ENCODE results near the gene PUSL1.

Gene PUSL1

GRCh38 chr1:1324084-1324523, 15.7 kb downstream of the PUSL1 start:
- Histone ChIP-seq H3K4me1 (no peaks in the 10 kb centered on the region; the same call in 1 of the 2 replicates), H3K36me3 (peaks cover 34% of the 10 kb centered on the region)
- no peak for TF ChIP-seq CTCF (IDR thresholded peaks at IDR 0.05; ENCODE audit: low read depth, low read length)

GRCh38 chr1:1324524-1325287, 16.3 kb downstream of the PUSL1 start, which contains the start of the genes CPTP and INTS11:
CPTP (plus strand) TSS chr1:1324802; CDS start chr1:1326911, 2,109 bp downstream.
INTS11 (minus strand) TSS chr1:1324660; CDS start chr1:1324608, 52 bp downstream.
- peak; percentile 98 for DNase-seq
- peaks cover 28% of the 10 kb centered on the region for H3K36me3 ChIP-seq
- no peaks in the 10 kb centered on the region for H3K27me3 ChIP-seq
- H3K9me3 ChIP-seq: no peaks in the 10 kb centered on the region
- no peaks in the 10 kb centered on the region; the same call in 1 of the 2 replicates for H3K4me1 ChIP-seq
- H3K4me3 ChIP-seq (ENCODE audit: low read depth, low read length): peak within 1 kb of the TSS; percentile 88
- no peak for TF ChIP-seq CTCF (IDR thresholded peaks at IDR 0.05; ENCODE audit: low read depth, low read length)

More at GRCh38 chr1:1324084-1324523, 15.7 kb downstream of the PUSL1 start:
- Histone ChIP-seq H3K9me3 (no peaks in the 10 kb centered on the region), H3K4me3 (ENCODE audit: low read depth, low read length) (peak overlapping the region; percentile 88), H3K27me3 (no peaks in the 10 kb centered on the region)
- DNase-seq: no peak

GRCh38 chr1:1325288-1326074, 17.1 kb downstream of the PUSL1 start:
- peak overlapping the region; percentile 88 for H3K4me3 ChIP-seq (ENCODE audit: low read depth, low read length)
- TF ChIP-seq CTCF (IDR thresholded peaks at IDR 0.05; ENCODE audit: low read depth, low read length): no peak
- DNase-seq: no peak
- no peaks in the 10 kb centered on the region; the same call in 1 of the 2 replicates for H3K4me1 ChIP-seq
- no peaks in the 10 kb centered on the region for H3K9me3 ChIP-seq
- H3K36me3 ChIP-seq: peaks cover 20% of the 10 kb centered on the region
- H3K27me3 ChIP-seq: no peaks in the 10 kb centered on the region; the same call in 1 of the 2 replicates

GRCh38 chr1:1326075-1326605, 17.7 kb downstream of the PUSL1 start:
- TF ChIP-seq CTCF (IDR thresholded peaks at IDR 0.05; ENCODE audit: low read depth, low read length): no peak
- Histone ChIP-seq H3K36me3 (peaks cover 14% of the 10 kb centered on the region), H3K27me3 (peaks cover 6% of the 10 kb centered on the region), H3K4me1 (no peaks in the 10 kb centered on the region; the same call in 1 of the 2 replicates), H3K9me3 (no peaks in the 10 kb centered on the region), H3K4me3 (ENCODE audit: low read depth, low read length) (no peak overlapping the region)
- DNase-seq: no peak

GRCh38 chr1:1327291-1327690, 18.9 kb downstream of the PUSL1 start:
- Histone ChIP-seq H3K9me3 (no peaks in the 10 kb centered on the region), H3K27me3 (peaks cover 15% of the 10 kb centered on the region), H3K4me3 (ENCODE audit: low read depth, low read length) (no peak overlapping the region), H3K36me3 (peaks cover 9% of the 10 kb centered on the region), H3K4me1 (no peaks in the 10 kb centered on the region; the same call in 1 of the 2 replicates)
- DNase-seq: no peak
- no peak for TF ChIP-seq CTCF (IDR thresholded peaks at IDR 0.05; ENCODE audit: low read depth, low read length)

Measured in BE2C (cell line).